ENCODE measurements around the gene KDM3B.

Gene KDM3B

DNA sequence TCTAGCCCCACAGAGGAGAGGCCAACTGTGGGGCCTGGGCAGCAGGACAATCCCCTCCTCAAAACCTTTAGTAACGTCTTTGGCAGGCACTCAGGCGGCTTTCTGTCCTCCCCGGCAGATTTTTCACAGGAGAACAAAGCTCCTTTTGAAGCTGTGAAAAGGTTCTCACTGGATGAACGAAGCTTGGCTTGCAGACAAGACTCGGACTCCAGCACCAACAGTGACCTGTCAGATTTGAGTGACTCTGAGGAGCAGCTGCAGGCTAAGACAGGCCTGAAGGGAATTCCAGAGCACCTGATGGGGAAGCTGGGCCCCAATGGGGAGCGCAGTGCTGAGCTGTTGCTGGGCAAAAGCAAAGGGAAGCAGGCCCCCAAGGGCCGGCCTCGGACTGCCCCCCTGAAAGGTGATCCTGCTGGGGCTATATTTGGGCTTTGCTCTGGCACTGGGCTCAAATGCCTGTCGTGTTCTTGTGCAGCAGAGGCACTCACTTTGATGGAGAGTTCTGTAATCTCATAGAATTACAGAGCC lies 39.4 kb downstream of the KDM3B start:
- no peak for DNase-seq

GRCh38 chr5:138402640-138403039 lies 50.2 kb downstream of the KDM3B start:
- peak; percentile 20 for DNase-seq

GRCh38 chr5:138408023-138408422 lies 55.5 kb downstream of the KDM3B start:
- DNase-seq = peak; percentile 16

DNA sequence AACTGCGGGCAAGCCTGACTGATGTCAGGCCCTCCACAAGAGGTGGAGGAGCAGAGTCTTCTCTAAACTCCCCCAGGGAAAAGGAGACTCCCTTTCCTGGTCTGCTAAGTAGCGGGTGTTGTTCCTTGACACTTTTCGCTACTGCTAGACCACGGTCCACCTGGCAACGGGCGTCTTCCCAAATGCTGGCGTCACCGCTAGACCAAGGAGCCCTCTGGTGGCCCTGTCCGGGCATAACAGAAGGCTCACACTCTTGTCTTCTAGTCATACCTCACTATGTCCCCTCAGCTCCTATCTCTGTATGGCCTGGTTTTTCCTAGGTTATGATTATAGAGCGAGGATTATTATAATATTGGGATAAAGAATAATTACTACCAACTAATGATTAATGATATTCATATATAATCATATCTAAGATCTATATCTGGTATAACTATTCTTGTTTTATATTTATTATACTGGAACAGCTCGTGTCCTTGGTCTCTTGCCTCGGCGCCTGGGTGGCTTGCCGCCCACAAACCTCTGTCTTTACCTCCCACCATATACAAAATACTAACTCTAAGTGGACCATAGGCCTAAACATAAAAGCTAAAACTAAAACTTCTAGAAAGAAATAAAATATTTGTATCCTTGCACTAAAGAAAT lies 58.6 kb downstream of the KDM3B start:
- DNase-seq = peak; percentile 36

DNA sequence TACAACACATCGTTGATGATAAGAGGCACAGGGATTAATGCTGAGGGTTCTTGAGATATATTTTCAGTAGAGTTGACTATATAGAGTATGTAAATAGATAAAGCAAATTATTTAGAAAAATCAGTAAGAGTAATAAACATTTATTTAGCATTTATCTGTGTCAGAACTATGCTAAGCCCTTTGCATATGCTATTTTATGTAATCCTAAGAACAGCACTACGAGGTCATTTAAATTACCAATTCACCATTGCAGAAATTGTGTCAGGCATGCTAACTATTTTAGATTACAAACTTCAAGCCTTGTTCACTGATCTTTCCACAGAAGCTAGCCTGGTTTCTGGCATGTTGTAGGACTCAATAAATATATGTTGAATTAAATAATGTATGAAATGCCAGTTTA lies 66.0 kb downstream of the KDM3B start:
- DNase-seq = no peak

DNA sequence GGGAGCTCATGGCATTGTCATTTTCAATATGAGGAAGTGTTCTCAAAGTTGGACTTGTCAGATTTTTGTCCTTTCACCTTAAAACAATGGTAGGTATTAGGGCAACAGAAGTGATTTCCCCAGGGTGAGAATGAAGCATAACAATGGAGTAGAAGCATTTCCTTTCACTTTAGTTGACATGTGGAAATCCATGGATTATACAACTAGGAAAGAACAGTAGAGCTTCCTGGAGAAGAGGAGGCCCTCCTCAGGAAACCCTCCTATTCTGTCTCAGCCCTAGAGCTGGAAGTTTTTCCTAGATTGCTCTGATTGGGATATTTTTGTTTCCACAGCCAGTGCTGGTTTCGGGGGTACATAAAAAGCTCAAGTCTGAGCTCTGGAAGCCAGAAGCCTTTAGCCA lies 72.6 kb downstream of the KDM3B start:
- no peak for DNase-seq

DNA sequence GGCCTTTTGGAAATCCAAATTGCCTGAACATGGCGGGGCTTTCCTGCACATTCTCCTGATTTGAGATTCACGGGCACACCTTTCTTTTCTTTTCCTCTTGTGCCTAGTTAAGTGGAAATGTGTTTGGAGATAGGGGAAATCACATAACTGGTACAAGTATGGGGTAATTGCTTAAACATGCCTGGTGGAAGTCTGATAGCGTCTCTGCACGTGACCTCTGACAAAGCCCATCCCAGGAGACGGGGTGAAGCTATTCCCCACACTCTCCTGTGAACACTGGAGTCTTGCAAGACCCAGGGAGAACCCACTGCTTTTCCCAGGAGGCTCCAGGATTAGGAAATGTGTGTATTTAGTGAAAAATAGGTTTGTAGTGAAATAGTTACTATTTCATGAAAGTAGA lies 83.5 kb downstream of the KDM3B start:
- DNase-seq = no peak

DNA sequence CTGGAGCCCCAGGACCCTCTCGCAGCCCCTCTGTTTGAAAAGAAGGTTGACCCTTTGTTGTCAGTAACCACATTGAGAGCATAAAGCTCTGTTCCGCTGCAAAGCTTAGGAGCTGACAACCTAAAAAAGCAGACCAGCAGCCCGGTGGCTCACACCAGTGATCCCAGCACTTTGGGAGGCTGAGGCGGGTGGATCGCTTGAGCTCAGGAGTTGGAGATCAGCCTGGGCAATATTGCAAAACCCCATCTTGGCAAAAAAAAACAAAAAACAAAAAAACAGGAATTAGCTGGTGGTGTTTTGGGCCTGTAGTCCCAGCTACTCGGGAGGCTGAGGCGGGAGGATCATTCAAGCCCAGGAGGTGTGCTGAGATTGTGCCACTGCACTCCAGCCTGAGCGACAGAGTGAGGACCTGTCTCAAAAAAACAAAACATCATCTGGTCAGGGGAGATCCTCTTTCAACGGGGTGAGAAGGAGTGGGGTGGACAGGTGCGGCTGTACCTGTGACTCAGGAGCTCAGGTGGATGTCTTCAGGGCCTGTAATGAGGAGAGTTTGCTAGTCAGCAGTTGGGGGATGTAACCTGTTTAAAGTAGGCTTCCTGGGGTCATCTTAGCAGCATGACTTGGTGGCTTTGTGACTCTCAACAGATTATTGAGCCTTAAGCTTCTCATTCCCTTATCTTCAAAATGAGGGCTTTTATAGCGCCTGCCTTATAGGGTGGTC lies 85.7 kb downstream of the KDM3B start:
- no peak for DNase-seq

- peak; percentile 49 for DNase-seq
Observed at GRCh38 chr5:138438724-138439476, 86.4 kb downstream of the KDM3B start, which contains the start of gene REEP2. Gene REEP2, plus strand, starts transcription at chr5:138439057. Its CDS starts 152 bp downstream, at chr5:138439209.

GRCh38 chr5:138439477-138440158 lies 87.1 kb downstream of the KDM3B start:
- no peak for DNase-seq

DNA sequence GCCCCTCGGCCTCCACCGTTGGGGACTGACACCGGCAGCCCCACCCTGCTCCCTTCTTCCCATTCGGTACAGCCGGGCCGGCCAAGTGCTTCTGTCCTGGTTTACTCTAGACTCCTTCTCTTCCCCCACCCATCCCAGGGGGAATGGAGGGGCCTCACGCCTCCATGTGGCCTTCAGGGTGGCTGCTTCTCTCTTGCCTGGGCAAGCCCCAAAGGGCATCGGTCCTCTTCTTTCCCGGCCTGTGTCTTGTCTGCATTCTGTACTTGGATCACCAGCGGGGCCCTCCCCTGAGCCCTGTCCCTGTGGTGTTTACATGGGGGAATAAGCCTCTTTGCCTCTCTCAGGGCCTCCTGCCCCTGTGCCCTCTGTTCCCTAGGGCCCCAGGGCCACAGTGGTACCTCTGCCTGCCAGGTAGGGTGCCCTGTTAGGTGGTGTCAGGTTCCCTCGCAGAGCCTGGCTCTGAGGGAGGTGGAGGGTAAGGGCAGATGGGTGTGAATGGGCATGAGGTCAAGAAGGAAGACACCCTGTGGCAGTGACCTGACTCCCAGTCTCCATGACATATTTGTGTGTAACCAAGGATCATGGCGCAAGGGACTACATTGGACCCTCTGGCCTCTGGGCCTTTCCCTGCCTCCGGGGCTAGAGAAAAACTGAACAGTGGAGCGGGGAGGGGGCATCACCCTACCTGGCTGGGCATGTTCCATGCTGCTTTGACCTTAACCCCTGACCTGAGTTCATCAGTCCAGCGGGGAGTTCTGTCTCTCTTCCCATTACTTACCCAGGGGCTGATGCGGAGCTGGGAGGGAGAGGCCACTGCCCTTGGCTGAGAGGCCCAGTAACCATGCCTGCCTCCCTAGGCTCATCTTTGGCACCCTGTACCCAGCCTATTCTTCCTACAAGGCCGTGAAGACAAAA lies 87.9 kb downstream of the KDM3B start:
- DNase-seq = no peak

DNA sequence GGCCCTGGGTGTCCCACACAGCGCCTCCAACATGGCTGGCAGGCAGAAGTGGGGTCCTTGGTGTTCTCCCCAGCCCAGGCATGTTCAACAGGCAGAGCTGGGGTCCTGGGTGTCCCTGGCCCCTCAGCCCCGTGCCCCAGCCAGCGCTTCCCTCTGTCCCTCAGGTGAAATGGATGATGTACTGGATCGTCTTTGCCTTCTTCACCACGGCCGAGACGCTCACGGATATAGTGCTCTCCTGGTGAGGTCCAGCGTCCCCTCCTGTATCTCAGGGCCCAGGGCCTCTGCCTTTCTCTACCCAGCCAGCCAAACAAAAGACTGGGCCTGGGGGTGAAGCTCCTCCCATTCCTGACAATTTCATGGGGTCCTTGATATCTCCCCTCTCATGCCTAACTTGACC lies 88.7 kb downstream of the KDM3B start:
- DNase-seq = no peak

GRCh38 chr5:138444078-138444773 lies 91.7 kb downstream of the KDM3B start:
- DNase-seq = no peak

DNA sequence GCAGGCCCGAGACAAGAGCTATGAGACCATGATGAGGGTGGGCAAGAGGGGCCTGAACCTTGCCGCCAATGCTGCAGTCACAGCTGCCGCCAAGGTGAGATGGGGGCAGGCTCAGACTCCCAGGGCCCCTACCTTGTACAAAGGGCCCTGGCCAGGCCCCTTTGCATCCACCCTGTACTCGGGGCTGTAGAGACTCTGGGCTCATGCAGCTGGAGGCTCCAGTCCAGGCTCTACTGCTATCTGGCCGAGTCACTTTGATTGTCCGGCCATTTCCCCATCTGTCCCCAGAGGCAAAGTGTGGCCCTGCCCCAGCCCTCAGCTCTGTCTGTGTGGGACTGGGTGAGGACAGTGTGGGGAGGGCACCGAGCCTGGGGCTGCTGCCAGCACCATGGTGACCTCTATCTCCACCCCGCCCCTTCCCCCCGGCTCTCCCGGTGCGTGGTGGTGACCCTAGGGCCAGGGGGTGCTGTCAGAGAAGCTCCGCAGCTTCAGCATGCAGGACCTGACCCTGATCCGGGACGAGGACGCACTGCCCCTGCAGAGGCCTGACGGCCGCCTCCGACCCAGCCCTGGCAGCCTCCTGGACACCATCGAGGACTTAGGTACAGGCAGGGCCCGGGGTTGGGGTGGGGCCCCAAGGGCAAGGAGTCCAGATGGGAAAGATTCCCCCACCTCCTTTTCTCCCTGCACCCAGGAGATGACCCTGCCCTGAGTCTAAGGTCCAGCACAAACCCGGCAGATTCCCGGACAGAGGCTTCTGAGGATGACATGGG lies 92.5 kb downstream of the KDM3B start:
- no peak for DNase-seq

GRCh38 chr5:138445547-138446271 lies 93.2 kb downstream of the KDM3B start:
- DNase-seq = no peak

DNA sequence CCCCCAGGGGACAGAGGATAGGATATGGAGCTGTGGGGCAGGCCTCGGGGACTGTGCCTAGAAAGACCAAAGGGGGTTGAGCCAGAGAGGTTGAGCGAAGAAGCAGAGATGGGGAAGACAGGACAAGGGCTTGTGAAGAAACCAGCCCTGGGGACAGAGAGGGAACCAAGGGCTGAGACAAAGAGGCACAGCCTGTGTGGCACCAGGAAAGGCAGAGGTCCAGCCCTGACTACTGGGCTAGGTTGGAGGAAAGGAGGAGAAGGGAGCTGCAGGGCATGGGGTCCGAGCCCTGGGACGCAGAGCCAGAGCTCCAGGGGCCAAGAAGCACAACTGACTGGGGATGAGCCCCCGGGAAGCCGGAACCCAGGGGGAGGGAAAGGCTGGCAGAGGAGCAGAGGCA lies 95.6 kb downstream of the KDM3B start:
- DNase-seq = no peak

GRCh38 chr5:138448481-138449398 lies 96.3 kb downstream of the KDM3B start:
- no peak for DNase-seq

DNA sequence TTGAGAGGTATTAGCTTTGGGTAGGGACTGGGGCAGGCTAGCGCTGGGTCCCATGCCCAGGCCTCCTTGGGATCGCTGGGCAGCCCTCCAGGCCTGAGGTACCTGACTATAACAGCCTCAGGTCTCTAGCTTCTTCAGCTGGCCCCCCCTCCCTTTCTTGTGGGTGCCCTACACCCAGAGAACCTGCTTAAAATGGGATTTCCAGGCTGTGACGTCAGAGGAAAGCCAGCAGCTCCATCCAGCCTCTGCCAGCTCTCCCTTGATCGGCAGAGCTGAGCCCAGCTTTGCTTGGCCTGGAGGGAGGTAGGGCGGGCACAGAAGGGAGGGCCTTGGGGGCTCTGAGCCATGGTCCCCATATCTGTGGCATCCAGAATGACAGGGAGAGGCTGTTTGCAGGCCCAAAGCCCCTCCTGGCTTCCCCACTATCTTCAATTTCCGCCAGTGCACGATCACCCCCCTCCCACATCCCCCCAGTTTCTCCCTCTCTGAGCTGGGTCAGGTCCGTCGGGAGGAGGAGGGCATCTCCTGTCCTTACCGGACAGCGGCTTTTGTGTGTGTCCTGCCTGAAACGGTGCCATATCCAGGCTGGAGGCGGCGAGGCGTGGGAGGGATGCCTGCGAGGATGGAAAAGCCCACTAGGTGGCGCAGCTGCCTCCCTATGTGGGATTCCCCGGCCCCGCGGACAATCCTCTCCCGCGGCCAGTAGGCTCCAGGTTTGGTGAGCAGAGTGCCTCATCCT lies 97.2 kb downstream of the KDM3B start:
- DNase-seq = peak; percentile 79
